KMS-11 (cell line): Measurements from ENCODE around the gene RSAD2.

Source experiments
- H2AFZ ChIP-seq: fragments of 200-600 bp; sonication (generic); 2 replicates; pipeline ENCODE4 v1.6.1; 2016; ENCODE audit warnings: antibody characterized with exemption, mixed run types, low read depth
- H3K27ac ChIP-seq: fragments of 200-600 bp; sonication (generic); 2 replicates; pipeline ENCODE4 v1.6.1; 2016; ENCODE audit warnings: mild to moderate bottlenecking, mixed run types
- H3K27me3 ChIP-seq: fragments of 200-600 bp; sonication (generic); 2 replicates; pipeline ENCODE4 v1.6.1; 2017; ENCODE audit warnings: mild to moderate bottlenecking, low read depth, mixed run types, moderate library complexity; ENCODE audit not compliant: insufficient read depth
- H3K36me3 ChIP-seq: fragments of 200-600 bp; sonication (generic); 2 replicates; pipeline ENCODE4 v1.6.1; 2017; ENCODE audit warnings: mild to moderate bottlenecking, mixed run types; ENCODE audit not compliant: insufficient read depth
- H3K4me1 ChIP-seq: fragments of 200-600 bp; sonication (generic); 2 replicates; pipeline ENCODE4 v1.6.1; 2016; ENCODE audit warnings: mild to moderate bottlenecking, low read depth, mixed run types; ENCODE audit not compliant: poor library complexity, severe bottlenecking
- H3K4me2 ChIP-seq: fragments of 200-600 bp; sonication (generic); 2 replicates; pipeline ENCODE4 v1.7.0; 2016; ENCODE audit warnings: mild to moderate bottlenecking, mixed run types
- H3K4me3 ChIP-seq: fragments of 200-600 bp; sonication (generic); IDR thresholded peaks from 2 replicates; pipeline ENCODE4 v1.6.1; 2017; ENCODE audit warnings: low read depth, low read length, mixed read lengths; ENCODE audit not compliant: insufficient read depth
- H3K79me2 ChIP-seq: fragments of 200-600 bp; sonication (generic); 2 replicates; pipeline ENCODE4 v1.6.1; 2016; ENCODE audit warnings: low read depth, mixed run types; ENCODE audit not compliant: insufficient read depth
- H3K9ac ChIP-seq: fragments of 200-600 bp; sonication (generic); 2 replicates; pipeline ENCODE4 v1.6.1; 2016; ENCODE audit warnings: mild to moderate bottlenecking, mixed run types
- H4K20me1 ChIP-seq: fragments of 200-600 bp; sonication (generic); 2 replicates; pipeline ENCODE4 v1.6.1; 2016; ENCODE audit warnings: mild to moderate bottlenecking, mixed run types; ENCODE audit not compliant: insufficient read depth
- CTCF ChIP-seq: fragments of 200-600 bp; sonication (generic); conservative IDR thresholded peaks from 2 replicates; pipeline ENCODE4 v1.6.1; 2017; ENCODE audit warnings: low read depth, mild to moderate bottlenecking, antibody characterized with exemption, low read length, moderate library complexity, mixed read lengths

RSAD2 gene

GRCh38 chr2:6883448-6884122 lies 6.0 kb downstream of the RSAD2 start:
- Histone ChIP-seq H3K27me3 (no peaks in the 10 kb centered on the region), H3K4me2 (no peak overlapping the region), H3K9ac (no peak overlapping the region), H3K4me1 (no peaks in the 10 kb centered on the region), H4K20me1 (no peaks in the 10 kb centered on the region), H2AFZ (no peak overlapping the region), H3K4me3 (no peak overlapping the region), H3K36me3 (no peaks in the 10 kb centered on the region), H3K79me2 (no peaks in the 10 kb centered on the region), H3K27ac (no peak overlapping the region)
- no peak for TF ChIP-seq CTCF

GRCh38 chr2:6885551-6885950 lies 8.0 kb downstream of the RSAD2 start:
- Histone ChIP-seq H3K9ac (no peak overlapping the region), H3K79me2 (no peaks in the 10 kb centered on the region), H3K4me2 (no peak overlapping the region), H3K27me3 (no peaks in the 10 kb centered on the region), H3K4me1 (no peaks in the 10 kb centered on the region), H3K27ac (no peak overlapping the region), H3K36me3 (no peaks in the 10 kb centered on the region), H3K4me3 (no peak overlapping the region), H2AFZ (no peak overlapping the region), H4K20me1 (no peaks in the 10 kb centered on the region)
- TF ChIP-seq CTCF, result no peak

GRCh38 chr2:6885968-6886367 lies 8.4 kb downstream of the RSAD2 start:
- no peak for TF ChIP-seq CTCF
- Histone ChIP-seq H4K20me1 (no peaks in the 10 kb centered on the region), H3K79me2 (no peaks in the 10 kb centered on the region), H3K9ac (no peak overlapping the region), H3K27me3 (no peaks in the 10 kb centered on the region), H3K4me2 (no peak overlapping the region), H3K4me3 (no peak overlapping the region), H3K27ac (no peak overlapping the region), H3K4me1 (no peaks in the 10 kb centered on the region), H2AFZ (no peak overlapping the region), H3K36me3 (no peaks in the 10 kb centered on the region)

- Histone ChIP-seq H2AFZ (no peak overlapping the region), H3K27me3 (no peaks in the 10 kb centered on the region), H3K4me1 (no peaks in the 10 kb centered on the region), H3K9ac (no peak overlapping the region), H3K4me3 (no peak overlapping the region), H3K36me3 (no peaks in the 10 kb centered on the region), H3K27ac (no peak overlapping the region), H4K20me1 (no peaks in the 10 kb centered on the region), H3K4me2 (no peak overlapping the region), H3K79me2 (no peaks in the 10 kb centered on the region)
- TF ChIP-seq CTCF, result no peak
These were observed 10.2 kb downstream of the RSAD2 start for GRCh38 chr2:6887751-6888192.
